ENCODE measurements around the gene CMKLR1.

The CMKLR1 gene

DNA sequence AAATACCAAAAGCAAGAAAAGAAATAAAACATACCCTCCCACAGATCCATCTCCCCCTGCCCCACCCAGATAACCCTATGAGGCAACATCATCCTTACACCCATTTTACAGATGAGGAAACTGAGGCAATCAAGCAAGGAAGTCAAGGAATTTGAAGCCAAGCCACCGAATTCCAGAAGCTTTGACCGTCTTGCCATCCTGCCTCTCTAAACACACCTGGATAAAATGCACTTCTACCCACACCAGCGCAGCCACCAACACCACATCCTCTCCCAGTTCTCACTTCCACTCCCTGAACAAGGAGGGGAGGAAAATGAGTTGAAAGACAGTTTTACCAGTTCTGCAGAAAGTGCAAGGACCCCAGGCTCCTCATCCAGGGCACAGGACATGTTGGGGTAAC is 13.6 kb downstream of the CMKLR1 start:
- TF ChIP-seq EZH2 (IDR thresholded peaks at IDR 0.05; ENCODE audit: borderline replicate concordance, low read length): no peak
- TF ChIP-seq CTCF (IDR thresholded peaks at IDR 0.05; ENCODE audit: low read length): no peak
- H3K9ac ChIP-seq (ENCODE audit: low read length): no peak overlapping the region
- no peaks in the 10 kb centered on the region for H3F3A ChIP-seq (ENCODE audit: insufficient read depth, low read length)
- no peaks in the 10 kb centered on the region for H3K36me3 ChIP-seq (ENCODE audit: insufficient read depth, low read length)
- no peaks in the 10 kb centered on the region for H3K9me2 ChIP-seq (ENCODE audit: low read depth, low read length)
- H3K9me3 ChIP-seq (ENCODE audit: low read length): no peaks in the 10 kb centered on the region
- no peaks in the 10 kb centered on the region for H3K27me3 ChIP-seq (ENCODE audit: insufficient read depth, low read length)
- H3K4me3 ChIP-seq (ENCODE audit: low read depth, low read length, poor library complexity, severe bottlenecking): no peak overlapping the region
- no peak overlapping the region for H3K27ac ChIP-seq (ENCODE audit: low read depth, low read length, poor library complexity, severe bottlenecking)
- H3K79me2 ChIP-seq (ENCODE audit: insufficient read depth, low read length): no peaks in the 10 kb centered on the region
- H2AFZ ChIP-seq (ENCODE audit: low read length): no peak overlapping the region
- H3K4me2 ChIP-seq (ENCODE audit: low read length): no peak overlapping the region
- H4K20me1 ChIP-seq (ENCODE audit: insufficient read depth, low read length): no peaks in the 10 kb centered on the region
- no peaks in the 10 kb centered on the region for H3K4me1 ChIP-seq (ENCODE audit: insufficient read depth, low read length, severe bottlenecking)

- H3K4me2 ChIP-seq (ENCODE audit: low read length): no peak overlapping the region
- no peaks in the 10 kb centered on the region for H3K27me3 ChIP-seq (ENCODE audit: insufficient read depth, low read length)
- H3K36me3 ChIP-seq (ENCODE audit: insufficient read depth, low read length): no peaks in the 10 kb centered on the region
- H3K4me3 ChIP-seq (ENCODE audit: low read depth, low read length, poor library complexity, severe bottlenecking): no peak overlapping the region
- H3K9me2 ChIP-seq (ENCODE audit: low read depth, low read length): no peaks in the 10 kb centered on the region
- H3K79me2 ChIP-seq (ENCODE audit: insufficient read depth, low read length): no peaks in the 10 kb centered on the region
- H3F3A ChIP-seq (ENCODE audit: insufficient read depth, low read length): no peaks in the 10 kb centered on the region
- no peaks in the 10 kb centered on the region for H3K4me1 ChIP-seq (ENCODE audit: insufficient read depth, low read length, severe bottlenecking)
- H2AFZ ChIP-seq (ENCODE audit: low read length): no peak overlapping the region
- no peak overlapping the region for H3K27ac ChIP-seq (ENCODE audit: low read depth, low read length, poor library complexity, severe bottlenecking)
- no peaks in the 10 kb centered on the region for H3K9me3 ChIP-seq (ENCODE audit: low read length)
- no peaks in the 10 kb centered on the region for H4K20me1 ChIP-seq (ENCODE audit: insufficient read depth, low read length)
- no peak overlapping the region for H3K9ac ChIP-seq (ENCODE audit: low read length)
- TF ChIP-seq CTCF (IDR thresholded peaks at IDR 0.05; ENCODE audit: low read length) (no peak), EZH2 (IDR thresholded peaks at IDR 0.05; ENCODE audit: borderline replicate concordance, low read length) (no peak)
Observed at GRCh38 chr12:108325018-108325358, 14.1 kb downstream of the CMKLR1 start.

- no peak overlapping the region for H3K27ac ChIP-seq (ENCODE audit: low read depth, low read length, poor library complexity, severe bottlenecking)
- TF ChIP-seq EZH2 (IDR thresholded peaks at IDR 0.05; ENCODE audit: borderline replicate concordance, low read length) (no peak), CTCF (IDR thresholded peaks at IDR 0.05; ENCODE audit: low read length) (no peak)
- H3K79me2 ChIP-seq (ENCODE audit: insufficient read depth, low read length): no peaks in the 10 kb centered on the region
- no peaks in the 10 kb centered on the region for H3K9me3 ChIP-seq (ENCODE audit: low read length)
- H3K4me3 ChIP-seq (ENCODE audit: low read depth, low read length, poor library complexity, severe bottlenecking): no peak overlapping the region
- no peaks in the 10 kb centered on the region for H3F3A ChIP-seq (ENCODE audit: insufficient read depth, low read length)
- no peaks in the 10 kb centered on the region for H3K9me2 ChIP-seq (ENCODE audit: low read depth, low read length)
- H3K9ac ChIP-seq (ENCODE audit: low read length): no peak overlapping the region
- H4K20me1 ChIP-seq (ENCODE audit: insufficient read depth, low read length): no peaks in the 10 kb centered on the region
- no peaks in the 10 kb centered on the region for H3K4me1 ChIP-seq (ENCODE audit: insufficient read depth, low read length, severe bottlenecking)
- no peaks in the 10 kb centered on the region for H3K27me3 ChIP-seq (ENCODE audit: insufficient read depth, low read length)
- H3K36me3 ChIP-seq (ENCODE audit: insufficient read depth, low read length): no peaks in the 10 kb centered on the region
- H3K4me2 ChIP-seq (ENCODE audit: low read length): no peak overlapping the region
- no peak overlapping the region for H2AFZ ChIP-seq (ENCODE audit: low read length)
Observed at GRCh38 chr12:108324351-108325017, 14.6 kb downstream of the CMKLR1 start.
